H9 (cell line): ENCODE measurements around the gene SERPINH1. TPM values are rescaled to one million over a fixed set of nuclear protein-coding genes. Genes with fewer than 3 reads are reported as not detected.

Experiments used
- DNase-seq: peaks from one replicate; pipeline ENCODE4 v3.0.0-alpha.2; 2017
- H2AFZ ChIP-seq: one replicate; pipeline ENCODE4 v1.6.1; 2013; ENCODE audit warnings: mild to moderate bottlenecking, low read length, control low read depth, moderate library complexity
- H2AK5ac ChIP-seq: 2 replicates; pipeline ENCODE4 v1.6.1; 2013; ENCODE audit warnings: low read length, control low read depth, mixed read lengths; ENCODE audit not compliant: insufficient read length
- H2BK120ac ChIP-seq: one replicate; pipeline ENCODE4 v1.6.1; 2013; ENCODE audit warnings: low read depth, mild to moderate bottlenecking, low read length, control low read depth, inconsistent platforms; ENCODE audit not compliant: poor library complexity, severe bottlenecking
- H2BK12ac ChIP-seq: 2 replicates; pipeline ENCODE4 v1.6.1; 2013; ENCODE audit warnings: low read length, control low read depth, mixed read lengths, low read depth; ENCODE audit not compliant: insufficient read length
- H2BK15ac ChIP-seq: 2 replicates; pipeline ENCODE4 v1.6.1; 2013; ENCODE audit warnings: low read depth, low read length, control low read depth
- H2BK20ac ChIP-seq: one replicate; pipeline ENCODE4 v1.6.1; 2013; ENCODE audit warnings: low read depth, mild to moderate bottlenecking, low read length, control low read depth, inconsistent platforms; ENCODE audit not compliant: poor library complexity, severe bottlenecking
- H2BK5ac ChIP-seq: 2 replicates; pipeline ENCODE4 v1.6.1; 2013; ENCODE audit warnings: low read length, control low read depth, mixed read lengths; ENCODE audit not compliant: insufficient read length
- H3K14ac ChIP-seq: 2 replicates; pipeline ENCODE4 v1.6.1; 2013; ENCODE audit warnings: low read length, control low read depth; ENCODE audit not compliant: insufficient read depth
- H3K18ac ChIP-seq: 2 replicates; pipeline ENCODE4 v1.6.1; 2013; ENCODE audit warnings: low read depth, mild to moderate bottlenecking, mixed read lengths, low read length, control low read depth; ENCODE audit not compliant: insufficient read length
- H3K23ac ChIP-seq: 2 replicates; pipeline ENCODE4 v1.6.1; 2013; ENCODE audit warnings: low read length, control low read depth, mixed read lengths, low read depth; ENCODE audit not compliant: insufficient read length
- H3K23me2 ChIP-seq: 2 replicates; pipeline ENCODE4 v1.6.1; 2013; ENCODE audit warnings: low read depth, mild to moderate bottlenecking, mixed read lengths, low read length, control low read depth; ENCODE audit not compliant: insufficient read length, poor library complexity, severe bottlenecking
- H3K27ac ChIP-seq: 2 replicates; pipeline ENCODE4 v1.5.1; 2013; ENCODE audit warnings: low read length, control low read depth, mixed read lengths, low read depth; ENCODE audit not compliant: insufficient read length
- H3K27me3 ChIP-seq: 2 replicates; pipeline ENCODE4 v1.6.1; 2013; ENCODE audit warnings: low read length, control low read depth, inconsistent platforms; ENCODE audit not compliant: insufficient read depth
- H3K4ac ChIP-seq: 2 replicates; pipeline ENCODE4 v1.6.1; 2013; ENCODE audit warnings: low read depth, mild to moderate bottlenecking, control low read depth, inconsistent platforms, low read length, moderate library complexity
- H3K4me1 ChIP-seq: 2 replicates; pipeline ENCODE4 v1.6.1; 2013; ENCODE audit warnings: low read length, control low read depth, inconsistent platforms; ENCODE audit not compliant: insufficient read depth
- H3K4me2 ChIP-seq: 2 replicates; pipeline ENCODE4 v1.6.1; 2013; ENCODE audit warnings: low read length, control low read depth, mixed read lengths; ENCODE audit not compliant: insufficient read length, insufficient read depth
- H3K56ac ChIP-seq: 2 replicates; pipeline ENCODE4 v1.6.1; 2013; ENCODE audit warnings: low read depth, mild to moderate bottlenecking, mixed read lengths, low read length, control low read depth; ENCODE audit not compliant: insufficient read length
- H3K79me1 ChIP-seq: 2 replicates; pipeline ENCODE4 v1.6.1; 2013; ENCODE audit warnings: low read depth, mild to moderate bottlenecking, moderate library complexity, low read length, control low read depth, inconsistent platforms; ENCODE audit not compliant: insufficient read depth, poor library complexity, severe bottlenecking
- H3K79me2 ChIP-seq: 2 replicates; pipeline ENCODE4 v1.6.1; 2013; ENCODE audit warnings: low read length, control low read depth, inconsistent platforms; ENCODE audit not compliant: insufficient read depth
- H3K9ac ChIP-seq: 2 replicates; pipeline ENCODE4 v1.6.1; 2013; ENCODE audit warnings: low read length, control low read depth, mixed read lengths; ENCODE audit not compliant: insufficient read length; ENCODE audit errors: extremely low read depth
- H3K9me3 ChIP-seq: one replicate; pipeline ENCODE4 v1.6.1; 2013; ENCODE audit warnings: low read depth, low read length, inconsistent platforms; ENCODE audit not compliant: control insufficient read depth
- H3T11ph ChIP-seq: one replicate; pipeline ENCODE4 v1.6.1; 2013; ENCODE audit warnings: mild to moderate bottlenecking, low read length, control low read depth, inconsistent platforms
- H4K20me1 ChIP-seq: one replicate; pipeline ENCODE4 v1.6.1; 2013; ENCODE audit not compliant: control insufficient read depth, insufficient read length, insufficient read depth
- H4K5ac ChIP-seq: 2 replicates; pipeline ENCODE4 v1.6.1; 2013; ENCODE audit warnings: low read depth, mild to moderate bottlenecking, mixed read lengths, low read length, control low read depth; ENCODE audit not compliant: insufficient read length
- H4K8ac ChIP-seq: replicated peaks from 2 replicates; pipeline ENCODE4 v1.6.1; 2013; ENCODE audit warnings: low read length, control low read depth, mixed read lengths, low read depth; ENCODE audit not compliant: insufficient read length
- H4K91ac ChIP-seq: 2 replicates; pipeline ENCODE4 v1.6.1; 2013; ENCODE audit warnings: low read depth, mild to moderate bottlenecking, moderate library complexity, mixed read lengths, low read length, control low read depth; ENCODE audit not compliant: insufficient read length
- H3K27ac Mint-ChIP-seq, 3 experiments: 2 replicates in 2 of 3; 3 replicates in 1 of 3; pipeline ENCODE4 v1.8.0; 2020 to 2021; ENCODE audit warnings: mixed read lengths in 3 of 3, mild to moderate bottlenecking in 1 of 3, moderate library complexity in 1 of 3
- H3K27me3 Mint-ChIP-seq: 2 replicates; pipeline ENCODE4 v1.8.0; 2021; ENCODE audit warnings: low read depth, mild to moderate bottlenecking, moderate library complexity, mixed read lengths
- H3K36me3 Mint-ChIP-seq, 3 experiments: 2 replicates in 2 of 3; 3 replicates in 1 of 3; pipeline ENCODE4 v1.8.0; 2020 to 2021; ENCODE audit warnings: low read depth in 3 of 3, mixed read lengths in 3 of 3; ENCODE audit not compliant: insufficient read depth in 1 of 3
- H3K4me1 Mint-ChIP-seq, 2 experiments: 2 replicates each; pipeline ENCODE4 v1.8.0; 2020; ENCODE audit warnings: mixed read lengths in 2 of 2
- H3K4me3 Mint-ChIP-seq, 2 experiments: 2 replicates in 1 of 2; 3 replicates in 1 of 2; pipeline ENCODE4 v1.8.0; 2020 to 2021; ENCODE audit warnings: mild to moderate bottlenecking in 2 of 2, mixed read lengths in 2 of 2, moderate library complexity in 1 of 2
- H3K9me3 Mint-ChIP-seq, 2 experiments: 2 replicates in 1 of 2; 3 replicates in 1 of 2; pipeline ENCODE4 v1.8.0; 2020; ENCODE audit warnings: mild to moderate bottlenecking in 2 of 2, mixed read lengths in 2 of 2, moderate library complexity in 1 of 2
- WGBS: extraction: QIAGEN DNeasy Blood & Tissue Kit; methylation state at CpG from one replicate; pipeline ENCODE4 v1.1.7; 2013; ENCODE audit warnings: missing lambda C conversion rate, low lambda C conversion rate, mixed read lengths; ENCODE audit not compliant: insufficient read length; ENCODE audit errors: extremely low coverage; 5-methylcytosine and 5-hydroxymethylcytosine counted together
- total RNA-seq: library from RNA; stranded (reverse); gene quantifications from 2 replicates; pipeline ENCODE4 v1.2.1, GENCODE V29; 2021
- TF ChIP-seq, protein P1 (sequence below): fragments of 200-600 bp; sonication (generic); conservative IDR thresholded peaks from 3 replicates; pipeline ENCODE4 v1.8.0; 2021; ENCODE audit warnings: antibody characterized with exemption, mild to moderate bottlenecking

SERPINH1 gene
- total RNA-seq, 1 experiment from 2014 or later: 253 TPM

DNA sequence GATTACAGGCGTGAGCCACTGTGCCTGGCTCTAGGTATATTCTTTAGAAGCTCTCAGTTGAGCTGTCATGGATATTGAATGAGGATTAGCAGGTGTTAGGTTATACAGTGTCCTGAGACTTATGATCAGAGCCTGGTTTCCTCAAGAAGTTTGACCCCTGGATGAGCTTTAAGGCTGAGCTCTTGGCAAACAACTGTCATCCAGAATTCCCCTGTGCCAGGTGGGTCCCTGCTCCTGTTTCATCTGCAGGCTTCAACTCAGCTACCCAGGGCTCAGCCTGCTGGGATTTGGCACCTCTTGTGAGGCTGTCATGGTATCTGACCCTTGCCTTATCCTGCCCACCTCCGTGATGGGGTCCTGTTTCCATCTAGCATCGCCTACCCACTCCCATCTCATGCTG is 24.3 kb downstream of the SERPINH1 start:
- H3K27ac Mint-ChIP-seq: no peak overlapping the region
- H3K9me3 Mint-ChIP-seq: no peaks in the 10 kb centered on the region

More for the DNA sequence above, 24.3 kb downstream of the SERPINH1 start:
- no peak overlapping the region for H3K56ac ChIP-seq
- no peaks in the 10 kb centered on the region; the same call in 1 of the 2 replicates for H3K4me1 ChIP-seq
- no peak overlapping the region for H3K4ac ChIP-seq
- H3T11ph ChIP-seq: no peak overlapping the region
- no peak overlapping the region for H2BK5ac ChIP-seq
- H3K79me2 ChIP-seq: no peaks in the 10 kb centered on the region
- no peak overlapping the region for H4K8ac ChIP-seq
- no peak overlapping the region for H2BK20ac ChIP-seq
- no peak overlapping the region for H3K4me2 ChIP-seq
- H2BK12ac ChIP-seq: no peak overlapping the region
- H4K5ac ChIP-seq: no peak overlapping the region
- Mint-ChIP-seq H3K4me1 (peaks cover 17 to 26% of the 10 kb centered on the region in 2 experiments), H3K4me3 (no peak overlapping the region; a peak in 1 of 5 replicates), H3K27me3 (peaks cover 13% of the 10 kb centered on the region; the same call in 1 of the 2 replicates), H3K36me3 (no peaks in the 10 kb centered on the region; a peak in 2 of 7 replicates)
- H3K23ac ChIP-seq: no peak overlapping the region
- no peaks in the 10 kb centered on the region for H3K9me3 ChIP-seq
- H3K23me2 ChIP-seq: peaks cover 8% of the 10 kb centered on the region
- no peak overlapping the region for H3K9ac ChIP-seq
- no peak overlapping the region for H2AK5ac ChIP-seq
- H3K14ac ChIP-seq: no peak overlapping the region
- H4K20me1 ChIP-seq: no peaks in the 10 kb centered on the region
- no peak overlapping the region for H4K91ac ChIP-seq
- H3K27me3 ChIP-seq: no peaks in the 10 kb centered on the region
- no peaks in the 10 kb centered on the region for H3K79me1 ChIP-seq
- TF ChIP-seq, protein P1, sequence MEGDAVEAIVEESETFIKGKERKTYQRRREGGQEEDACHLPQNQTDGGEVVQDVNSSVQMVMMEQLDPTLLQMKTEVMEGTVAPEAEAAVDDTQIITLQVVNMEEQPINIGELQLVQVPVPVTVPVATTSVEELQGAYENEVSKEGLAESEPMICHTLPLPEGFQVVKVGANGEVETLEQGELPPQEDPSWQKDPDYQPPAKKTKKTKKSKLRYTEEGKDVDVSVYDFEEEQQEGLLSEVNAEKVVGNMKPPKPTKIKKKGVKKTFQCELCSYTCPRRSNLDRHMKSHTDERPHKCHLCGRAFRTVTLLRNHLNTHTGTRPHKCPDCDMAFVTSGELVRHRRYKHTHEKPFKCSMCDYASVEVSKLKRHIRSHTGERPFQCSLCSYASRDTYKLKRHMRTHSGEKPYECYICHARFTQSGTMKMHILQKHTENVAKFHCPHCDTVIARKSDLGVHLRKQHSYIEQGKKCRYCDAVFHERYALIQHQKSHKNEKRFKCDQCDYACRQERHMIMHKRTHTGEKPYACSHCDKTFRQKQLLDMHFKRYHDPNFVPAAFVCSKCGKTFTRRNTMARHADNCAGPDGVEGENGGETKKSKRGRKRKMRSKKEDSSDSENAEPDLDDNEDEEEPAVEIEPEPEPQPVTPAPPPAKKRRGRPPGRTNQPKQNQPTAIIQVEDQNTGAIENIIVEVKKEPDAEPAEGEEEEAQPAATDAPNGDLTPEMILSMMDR: no peak
- no peak overlapping the region for H2BK15ac ChIP-seq
- H2BK120ac ChIP-seq: no peak overlapping the region
- no CpG with 5 or more reads among the region's 3 CpGs for WGBS
- no peak overlapping the region for H3K27ac ChIP-seq
- no peak overlapping the region for H3K18ac ChIP-seq
- DNase-seq: no peak
- H2AFZ ChIP-seq: no peak overlapping the region
